Caco-2 (cell line): ENCODE measurements around the gene PLEKHN1. TPM values are rescaled to one million over a fixed set of nuclear protein-coding genes. Genes with fewer than 3 reads are reported as not detected.
A peak's percentile ranks its signal among the peaks of the same experiment; 100 is the strongest.

Experiments
- BruUV-seq: library from RNA; stranded (reverse); fragments of 400-500 nt; replicated peaks from 2 replicates; lab custom pipeline; 2021; lab: Mats Ljungman, UMichigan
- CTCF ChIA-PET: fragments of 300-600 bp; sonication (Branson Sonifier 250); formaldehyde crosslinking; loops from one replicate; lab custom pipeline; 2022; ENCODE audit warnings: antibody characterized with exemption; lab: Charles Lee
- POLR2A ChIA-PET: fragments of 300-600 bp; sonication (Branson Sonifier 250); formaldehyde crosslinking; loops from one replicate; lab custom pipeline; 2022; ENCODE audit warnings: antibody characterized with exemption; lab: Charles Lee
- DNase-seq, 2 experiments: peaks; one replicate each; pipeline versions ENCODE4 v3.0.0 to v3.0.0-alpha.2; 2020 to 2022
- H3K27me3 ChIP-seq: replicated peaks from 2 replicates; pipeline ENCODE4 v1.6.0; 2011; ENCODE audit warnings: low read length; ENCODE audit not compliant: control insufficient read depth, insufficient read depth
- H3K36me3 ChIP-seq: 2 replicates; pipeline ENCODE4 v1.5.1; 2011; ENCODE audit warnings: low read length; ENCODE audit not compliant: control insufficient read depth, insufficient read depth
- H3K4me1 ChIP-seq: fragments of 250-450 bp; sonication (Bioruptor Pico); 2 replicates; pipeline ENCODE4 v1.5.1; 2020; ENCODE audit warnings: mild to moderate bottlenecking
- H3K4me3 ChIP-seq: 2 replicates; pipeline ENCODE4 v1.5.1; 2011; ENCODE audit warnings: low read depth, mild to moderate bottlenecking, control low read depth, low read length
- H3K9me3 ChIP-seq: fragments of 250-450 bp; sonication (Bioruptor Pico); 2 replicates; pipeline ENCODE4 v1.5.1; 2020; ENCODE audit warnings: mild to moderate bottlenecking, moderate library complexity
- H3K27ac Mint-ChIP-seq: one replicate; pipeline ENCODE4 v1.8.0; 2022; ENCODE audit warnings: mixed read lengths; ENCODE audit not compliant: unreplicated experiment
- H3K27me3 Mint-ChIP-seq: one replicate; pipeline ENCODE4 v1.8.0; 2022; ENCODE audit warnings: mixed read lengths; ENCODE audit not compliant: insufficient read depth, unreplicated experiment
- H3K36me3 Mint-ChIP-seq: one replicate; pipeline ENCODE4 v1.8.0; 2022; ENCODE audit warnings: mild to moderate bottlenecking, mixed read lengths; ENCODE audit not compliant: insufficient read depth, unreplicated experiment
- H3K4me1 Mint-ChIP-seq: one replicate; pipeline ENCODE4 v1.8.0; 2022; ENCODE audit warnings: low read depth, mixed read lengths; ENCODE audit not compliant: unreplicated experiment
- H3K4me3 Mint-ChIP-seq: one replicate; pipeline ENCODE4 v1.8.0; 2022; ENCODE audit warnings: mild to moderate bottlenecking, moderate library complexity, mixed read lengths; ENCODE audit not compliant: unreplicated experiment
- H3K9me3 Mint-ChIP-seq: one replicate; pipeline ENCODE4 v1.8.0; 2022; ENCODE audit warnings: mixed read lengths; ENCODE audit not compliant: unreplicated experiment
- CTCF ChIP-seq, 2 experiments: fragments of 200-600 bp in 1 of 2; IDR thresholded peaks; 1 replicate in 1 of 2; 2 replicates in 1 of 2; pipeline versions ENCODE4 v1.5.1 to v1.8.0; 2011 to 2022; ENCODE audit warnings: antibody characterized with exemption in 1 of 2, control low read depth in 1 of 2, inconsistent platforms in 1 of 2, low read depth in 1 of 2, low read length in 1 of 2, mild to moderate bottlenecking in 1 of 2, moderate library complexity in 1 of 2; ENCODE audit not compliant: insufficient read depth in 1 of 2, severe bottlenecking in 1 of 2, unreplicated experiment in 1 of 2
- intact Hi-C: fragments of 100-400 bp; cut with micrococcal nuclease; formaldehyde crosslinking; loops from one replicate; pipeline ENCODE4 v1.10.0; 2022; ENCODE audit not compliant: unreplicated experiment
- total RNA-seq: library from RNA; stranded (reverse); gene quantifications from 2 replicates; pipeline ENCODE4 v1.2.3, GENCODE V29; 2022

The PLEKHN1 gene
- total RNA-seq, 1 experiment from 2014 or later: 3.1 TPM

GRCh38 chr1:941588-942383 lies 24.5 kb upstream of the PLEKHN1 start:
- H3K4me1 Mint-ChIP-seq: no peaks in the 10 kb centered on the region
- intact Hi-C loops: no loop called here
- TF ChIP-seq CTCF (IDR thresholded peaks at IDR 0.05; ENCODE audit: insufficient read depth in 1 of 2, low read depth in 1 of 2, low read length in 1 of 2, severe bottlenecking in 1 of 2, unreplicated experiment in 1 of 2): no peak
- peak; percentile 65 to 70 for DNase-seq
- H3K36me3 ChIP-seq: no peaks in the 10 kb centered on the region
- no TSS peak for BruUV-seq
- no peaks in the 10 kb centered on the region for H3K9me3 ChIP-seq
- ChIA-PET POLR2A (no interaction called here), CTCF (interaction anchor here (0.6 to 1.4 kb wide), 3 partner anchors 8 to 429 kb away, joined by 3 to 4 read pairs (median 4); no protein-coding TSS in a partner anchor)
- no peak overlapping the region for H3K27ac Mint-ChIP-seq
- peaks cover 28% of the 10 kb centered on the region for H3K36me3 Mint-ChIP-seq
- peaks cover 20% of the 10 kb centered on the region for H3K4me1 ChIP-seq
- H3K9me3 Mint-ChIP-seq: no peaks in the 10 kb centered on the region
- H3K27me3 Mint-ChIP-seq: peaks cover 3% of the 10 kb centered on the region
- H3K4me3 Mint-ChIP-seq: peak overlapping the region; percentile 68
- H3K4me3 ChIP-seq: peak overlapping the region; percentile 31
- H3K27me3 ChIP-seq: peaks cover 4% of the 10 kb centered on the region; the same call in 1 of the 2 replicates

- H3K4me1 Mint-ChIP-seq: no peaks in the 10 kb centered on the region
- BruUV-seq: no TSS peak
- POLR2A ChIA-PET: no interaction called here
- Histone ChIP-seq H3K4me1 (peaks cover 20% of the 10 kb centered on the region), H3K36me3 (no peaks in the 10 kb centered on the region; the same call in 1 of the 2 replicates), H3K4me3 (peak overlapping the region; percentile 31), H3K27me3 (peaks cover 4% of the 10 kb centered on the region; the same call in 1 of the 2 replicates), H3K9me3 (no peaks in the 10 kb centered on the region)
- CTCF ChIA-PET: interaction anchor here (0.5 to 1.4 kb wide), 5 partner anchors 9 to 428 kb away, joined by 3 to 4 read pairs (median 4); no protein-coding TSS in a partner anchor
- no peak for TF ChIP-seq CTCF (IDR thresholded peaks at IDR 0.05; ENCODE audit: insufficient read depth in 1 of 2, low read depth in 1 of 2, low read length in 1 of 2, severe bottlenecking in 1 of 2, unreplicated experiment in 1 of 2)
- intact Hi-C loops: no loop called here
- peaks cover 28% of the 10 kb centered on the region for H3K36me3 Mint-ChIP-seq
- H3K27me3 Mint-ChIP-seq: peaks cover 3% of the 10 kb centered on the region
- no peak overlapping the region for H3K4me3 Mint-ChIP-seq
- no peak for DNase-seq
- no peaks in the 10 kb centered on the region for H3K9me3 Mint-ChIP-seq
- H3K27ac Mint-ChIP-seq: no peak overlapping the region
Measured at GRCh38 chr1:942411-942821, 23.9 kb upstream of the PLEKHN1 start.

- Mint-ChIP-seq H3K36me3 (peaks cover 28% of the 10 kb centered on the region), H3K4me3 (no peak overlapping the region), H3K4me1 (no peaks in the 10 kb centered on the region), H3K27ac (no peak overlapping the region), H3K27me3 (peaks cover 3% of the 10 kb centered on the region), H3K9me3 (no peaks in the 10 kb centered on the region)
- H3K4me1 ChIP-seq: peaks cover 20% of the 10 kb centered on the region
- H3K36me3 ChIP-seq: no peaks in the 10 kb centered on the region; the same call in 1 of the 2 replicates
- no peak for DNase-seq
- CTCF ChIA-PET: interaction anchor here (0.5 to 1.4 kb wide), 5 partner anchors 8 to 38 kb away, joined by 3 to 6 read pairs (median 4); no protein-coding TSS in a partner anchor
- no peak overlapping the region for H3K4me3 ChIP-seq
- no peaks in the 10 kb centered on the region for H3K9me3 ChIP-seq
- POLR2A ChIA-PET: no interaction called here
- TF ChIP-seq CTCF (IDR thresholded peaks at IDR 0.05; ENCODE audit: insufficient read depth in 1 of 2, low read depth in 1 of 2, low read length in 1 of 2, severe bottlenecking in 1 of 2, unreplicated experiment in 1 of 2): no peak
- BruUV-seq: no TSS peak
- H3K27me3 ChIP-seq: peaks cover 4% of the 10 kb centered on the region; the same call in 1 of the 2 replicates
- intact Hi-C loops: no loop called here
Measured at GRCh38 chr1:942864-943533, 23.3 kb upstream of the PLEKHN1 start.
